ENCODE data around the gene NOXA1.
A peak's percentile ranks its signal among the peaks of the same experiment; 100 is the strongest.
"Not testable (repeated sequence)": the region's sequence is repeated elsewhere in the genome, so short reads cannot be mapped to it uniquely, and the experiment has no call there.

The NOXA1 gene

GRCh38 chr9:137422604-137423513 lies at the start of gene NOXA1, which contains the start of gene EXD3:
TSS of gene NOXA1 (plus strand) at chr9:137423393. CDS start at chr9:137423530, 137 bp downstream.
TSS of gene EXD3 (minus strand) at chr9:137423162. CDS start at chr9:137395357, 27,805 bp downstream.
- peak; percentile 79 to 83 for DNase-seq (ENCODE audit: low read depth in 2 of 2, low spot score in 1 of 2)

- DNase-seq (ENCODE audit: low read depth in 2 of 2, low spot score in 1 of 2) = no peak
Observed at GRCh38 chr9:137373611-137373980, 49.6 kb upstream of the NOXA1 start.

- no peak for DNase-seq (ENCODE audit: low read depth in 2 of 2, low spot score in 1 of 2)
Observed at GRCh38 chr9:137374131-137374845, 48.9 kb upstream of the NOXA1 start.

GRCh38 chr9:137375321-137376058 lies 47.7 kb upstream of the NOXA1 start:
- no peak for DNase-seq (ENCODE audit: low read depth in 2 of 2, low spot score in 1 of 2)

GRCh38 chr9:137376386-137376785 lies 46.8 kb upstream of the NOXA1 start:
- DNase-seq (ENCODE audit: low read depth in 2 of 2, low spot score in 1 of 2) = no peak

- DNase-seq (ENCODE audit: low read depth in 2 of 2, low spot score in 1 of 2) = not testable (repeated sequence)
Observed at GRCh38 chr9:137378688-137379410, 44.3 kb upstream of the NOXA1 start.

GRCh38 chr9:137379761-137380161 lies 43.4 kb upstream of the NOXA1 start:
- no peak for DNase-seq (ENCODE audit: low read depth in 2 of 2, low spot score in 1 of 2)

- no peak for DNase-seq (ENCODE audit: low read depth in 2 of 2, low spot score in 1 of 2)
Observed at GRCh38 chr9:137380171-137380570, 43.0 kb upstream of the NOXA1 start.

- DNase-seq (ENCODE audit: low read depth in 2 of 2, low spot score in 1 of 2) = no peak
Observed at GRCh38 chr9:137380606-137381005, 42.6 kb upstream of the NOXA1 start.

- DNase-seq (ENCODE audit: low read depth in 2 of 2, low spot score in 1 of 2) = no peak
Observed at GRCh38 chr9:137381501-137382443, 41.4 kb upstream of the NOXA1 start.

GRCh38 chr9:137382444-137383080 lies 40.6 kb upstream of the NOXA1 start:
- DNase-seq (ENCODE audit: low read depth in 2 of 2, low spot score in 1 of 2) = no peak

- DNase-seq (ENCODE audit: low read depth in 2 of 2, low spot score in 1 of 2) = no peak
Observed at GRCh38 chr9:137383081-137383783, 40.0 kb upstream of the NOXA1 start.

- DNase-seq (ENCODE audit: low read depth in 2 of 2, low spot score in 1 of 2) = no peak
Observed at GRCh38 chr9:137383784-137384756, 39.1 kb upstream of the NOXA1 start.

GRCh38 chr9:137385061-137385655 lies 38.0 kb upstream of the NOXA1 start:
- no peak for DNase-seq (ENCODE audit: low read depth in 2 of 2, low spot score in 1 of 2)

- DNase-seq (ENCODE audit: low read depth in 2 of 2, low spot score in 1 of 2) = not testable (repeated sequence)
Observed at GRCh38 chr9:137386507-137387113, 36.6 kb upstream of the NOXA1 start.

- DNase-seq (ENCODE audit: low read depth in 2 of 2, low spot score in 1 of 2) = no peak
Observed at GRCh38 chr9:137387114-137387890, 35.9 kb upstream of the NOXA1 start.

Measured in stimulated activated CD8-positive, alpha-beta memory T cell treated with anti-CD3 and anti-CD28 coated beads, Interleukin-4, amount 100 ng/mL, for 4 hours (primary cell).